Non-pigmented ciliary epithelial cell (primary cell): ENCODE measurements around the gene CRYBA4.
A peak's percentile ranks its signal among the peaks of the same experiment; 100 is the strongest.
"Not testable (repeated sequence)": the region's sequence is repeated elsewhere in the genome, so short reads cannot be mapped to it uniquely, and the experiment has no call there.

Experiments
- DNase-seq: peaks from one replicate; pipeline ENCODE4 v3.0.0-alpha.2; 2010; ENCODE audit warnings: low read depth

The CRYBA4 gene

GRCh38 chr22:26597026-26597425 is 24.7 kb upstream of the CRYBA4 start:
- no peak for DNase-seq

- DNase-seq: no peak
Measured at GRCh38 chr22:26597480-26597879, 24.3 kb upstream of the CRYBA4 start.

DNA sequence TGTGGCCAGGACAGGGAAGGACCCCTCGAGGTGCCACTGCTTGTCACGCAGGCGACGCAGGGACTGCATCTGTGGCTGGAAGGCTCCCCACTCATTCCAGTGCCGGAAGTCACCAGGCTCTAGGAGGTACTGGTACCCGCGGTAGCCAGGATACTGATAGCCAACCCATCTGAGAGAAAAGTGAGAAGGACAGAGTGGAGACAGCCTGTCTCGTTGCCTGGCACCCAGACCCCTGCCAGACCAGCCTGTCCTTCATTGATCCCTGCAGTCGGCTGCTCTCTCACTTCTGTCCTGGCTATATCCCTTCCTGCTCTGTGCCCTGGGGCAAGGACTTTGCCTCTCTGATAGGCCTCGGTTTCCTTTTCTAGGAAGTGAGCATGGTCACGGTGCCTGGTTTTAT is 22.3 kb upstream of the CRYBA4 start:
- DNase-seq: no peak

GRCh38 chr22:26601726-26602125 is 20.0 kb upstream of the CRYBA4 start:
- no peak for DNase-seq

GRCh38 chr22:26602127-26602526 is 19.6 kb upstream of the CRYBA4 start:
- DNase-seq: no peak

DNA sequence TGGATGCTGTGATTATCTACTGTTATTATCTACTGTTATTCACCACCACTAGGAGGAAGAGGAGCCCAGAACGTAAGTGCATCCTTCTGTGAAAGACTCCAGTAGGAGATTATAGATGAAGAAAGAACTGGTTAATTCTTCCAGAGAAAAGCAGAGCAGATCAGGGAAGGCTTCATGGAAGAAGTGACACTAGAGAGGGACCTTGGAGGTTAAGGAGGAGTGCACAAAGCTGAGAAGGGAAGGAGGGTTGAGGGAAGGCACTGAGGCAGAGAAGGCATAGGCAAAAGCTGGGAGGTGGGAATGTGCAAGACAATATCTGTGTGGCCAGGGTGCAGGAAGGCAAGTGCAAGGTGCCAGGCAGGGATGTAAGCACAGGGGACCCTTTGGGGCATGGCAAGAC is 17.4 kb upstream of the CRYBA4 start:
- no peak for DNase-seq

DNA sequence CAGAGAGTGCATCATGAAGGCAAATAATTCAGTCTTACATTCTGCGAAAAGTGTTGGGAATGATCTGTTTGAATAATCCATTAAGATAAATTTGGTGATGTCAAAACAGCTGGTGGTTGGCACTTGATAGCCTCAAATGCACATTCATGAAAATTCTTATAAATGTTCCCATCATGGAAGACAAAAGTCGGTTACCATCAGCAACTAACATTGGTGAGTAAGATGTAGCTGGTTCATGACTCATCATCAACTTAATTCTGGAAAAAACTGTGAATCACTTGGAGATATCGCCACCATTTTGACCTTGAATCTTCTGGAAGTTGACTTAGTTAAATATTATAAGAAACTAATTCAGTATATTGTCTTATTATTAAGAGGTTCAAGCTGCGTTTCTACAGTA is 15.2 kb upstream of the CRYBA4 start:
- peak; percentile 38 for DNase-seq

DNA sequence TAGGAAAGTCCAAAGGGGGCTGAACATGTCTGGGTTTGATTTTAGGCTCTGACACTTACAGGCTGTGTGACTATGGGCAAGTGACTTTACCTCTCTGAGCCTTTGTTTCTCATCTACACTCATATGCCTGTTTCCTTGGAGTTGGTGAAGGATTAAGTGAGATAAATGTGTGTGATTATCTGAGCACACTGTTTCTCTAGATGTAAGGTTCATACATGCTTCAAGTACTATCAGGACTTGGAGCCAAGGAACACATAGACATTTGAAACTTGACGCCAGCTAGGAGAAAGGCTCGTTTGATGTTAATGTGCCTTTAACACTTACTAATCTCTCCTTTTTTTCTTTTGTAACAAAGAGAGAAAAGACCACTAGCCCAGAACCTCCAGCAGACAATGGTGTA is 13.6 kb upstream of the CRYBA4 start:
- DNase-seq: no peak

DNA sequence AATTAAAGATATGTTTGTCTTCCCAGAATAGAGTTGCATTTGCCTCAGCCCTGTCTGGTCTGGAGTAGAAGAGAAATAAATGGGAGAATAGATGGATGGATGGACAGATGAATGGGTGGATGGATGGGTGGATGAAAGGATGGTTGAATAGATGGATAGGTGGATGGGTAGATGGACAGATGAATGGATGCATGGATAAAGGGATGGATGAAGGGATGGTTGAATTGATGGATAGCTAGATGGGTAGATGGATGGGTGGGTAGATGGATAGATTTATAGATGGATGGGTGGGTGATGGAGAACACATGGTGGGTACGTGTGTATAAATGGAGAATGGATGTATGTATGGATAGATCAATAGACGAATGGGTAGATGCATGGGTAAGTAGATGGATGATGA is 12.5 kb upstream of the CRYBA4 start:
- DNase-seq: no peak

DNA sequence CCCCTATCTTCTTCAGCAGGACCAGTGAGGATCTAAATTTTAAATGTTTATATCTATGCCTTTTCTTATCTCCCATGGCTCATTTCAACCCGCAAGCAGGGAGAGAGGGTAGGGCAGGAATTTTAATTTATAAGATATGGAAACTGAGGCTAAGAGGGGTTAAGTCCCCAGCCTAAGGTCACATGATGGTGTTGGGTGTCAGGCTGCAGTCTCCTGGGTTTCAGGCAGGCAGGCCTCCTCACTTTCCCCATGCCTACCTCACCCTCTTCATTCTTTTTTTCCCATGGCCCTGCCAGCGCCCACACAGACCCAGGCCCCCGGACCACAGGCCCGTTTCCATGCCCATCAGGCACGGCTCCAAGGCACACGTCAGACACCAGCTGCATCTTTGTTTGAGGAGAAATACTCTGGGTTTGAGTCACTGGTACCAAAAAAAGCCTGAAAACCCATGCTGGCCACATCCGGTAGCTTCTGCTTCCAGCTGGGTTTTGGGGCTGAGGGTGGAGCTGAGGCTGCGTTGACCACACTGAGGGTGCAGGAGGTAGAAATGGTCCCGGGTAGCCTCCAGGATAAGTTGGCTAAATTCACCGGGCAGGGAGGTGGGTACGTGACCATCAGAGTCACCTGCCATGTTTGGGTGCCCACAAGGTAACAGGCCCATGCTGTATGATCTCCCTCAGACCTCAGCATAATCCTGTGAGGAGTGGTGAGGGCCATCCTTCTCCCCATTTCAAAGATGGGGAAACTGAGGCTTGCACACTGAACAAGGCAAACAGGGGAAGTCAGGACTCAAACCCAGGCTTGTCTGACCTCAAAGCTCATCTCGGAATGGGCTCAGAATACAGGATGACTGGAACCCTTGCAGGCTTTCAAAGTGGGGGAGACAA is 11.4 kb upstream of the CRYBA4 start:
- DNase-seq: peak; percentile 67

GRCh38 chr22:26610996-26611395 is 10.8 kb upstream of the CRYBA4 start:
- no peak for DNase-seq

DNA sequence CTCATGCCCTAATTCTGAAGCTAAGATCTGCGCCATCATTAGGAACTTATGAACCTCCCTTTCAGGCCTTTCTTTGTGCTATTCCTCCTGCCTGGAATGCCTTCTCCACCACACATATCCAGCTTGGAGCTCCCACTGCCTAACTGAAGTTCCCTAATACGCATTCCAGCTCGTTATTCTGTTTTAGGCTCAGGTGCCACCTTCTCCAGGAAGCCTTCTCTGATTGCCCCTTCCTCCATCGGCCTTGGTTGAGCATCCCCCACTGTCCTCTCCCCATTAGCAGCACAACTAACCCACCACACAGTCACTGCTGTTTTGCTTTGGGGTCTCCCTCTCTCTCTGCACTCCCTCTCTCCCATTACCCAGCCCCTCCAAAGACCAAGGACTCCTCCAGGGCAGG is 9.1 kb upstream of the CRYBA4 start:
- DNase-seq: no peak

DNA sequence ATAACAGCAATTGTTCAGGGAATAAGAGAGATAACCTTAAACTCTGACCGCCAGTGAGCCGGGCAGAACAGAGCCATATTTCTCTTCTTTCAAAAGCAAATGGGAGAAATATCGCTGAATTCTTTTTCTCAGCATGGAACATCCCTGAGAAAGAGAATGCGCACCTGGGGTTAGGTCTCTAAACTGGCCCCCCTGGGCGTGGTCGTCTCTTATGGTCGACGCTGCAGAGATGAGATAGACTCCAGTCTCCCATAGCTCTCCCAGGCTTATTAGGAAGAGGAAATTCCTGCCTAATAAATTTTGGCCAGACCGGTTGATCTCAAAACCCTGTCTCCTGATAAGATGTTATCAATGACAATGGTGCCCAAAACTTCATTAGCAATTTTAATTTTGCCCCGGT is 8.0 kb upstream of the CRYBA4 start:
- not testable (repeated sequence) for DNase-seq

DNA sequence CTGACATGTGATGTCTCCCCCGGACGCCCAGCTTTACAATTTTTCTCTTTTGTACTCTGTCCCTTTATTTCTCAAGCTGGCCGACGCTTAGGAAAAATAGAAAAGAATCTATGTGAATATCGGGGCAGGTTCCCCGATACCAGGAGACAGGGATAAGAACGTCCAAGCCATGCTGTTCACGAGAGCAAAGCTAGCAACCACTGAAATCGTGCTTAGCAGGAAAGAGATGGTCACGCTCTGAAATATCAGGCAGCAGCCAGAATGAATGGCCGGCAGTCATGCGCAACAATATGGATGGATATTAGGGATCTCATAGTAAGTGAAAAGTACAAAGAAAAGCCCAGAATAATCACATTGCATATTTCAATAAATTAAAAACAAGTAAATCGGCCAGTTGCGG is 7.4 kb upstream of the CRYBA4 start:
- DNase-seq: no peak

DNA sequence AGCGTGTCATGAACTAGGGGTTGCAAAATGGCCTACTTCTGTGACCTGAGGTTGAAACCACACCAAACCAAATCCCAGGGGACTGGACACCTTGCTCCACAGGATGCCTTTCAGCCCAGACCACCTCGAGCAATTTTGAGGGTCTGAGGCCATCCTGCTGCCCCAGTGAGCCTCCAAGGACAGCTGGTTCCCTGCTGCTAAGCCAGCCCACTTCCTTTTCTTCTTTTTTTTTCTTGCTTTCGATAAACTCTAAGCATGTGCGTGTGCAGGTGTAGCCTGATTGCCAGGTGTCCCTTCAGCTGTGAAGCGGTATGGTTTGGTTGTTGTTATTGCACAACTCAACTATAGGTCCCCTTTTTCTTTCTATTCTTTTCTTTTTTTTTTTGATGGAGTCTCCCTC is 6.6 kb upstream of the CRYBA4 start:
- DNase-seq: no peak

DNA sequence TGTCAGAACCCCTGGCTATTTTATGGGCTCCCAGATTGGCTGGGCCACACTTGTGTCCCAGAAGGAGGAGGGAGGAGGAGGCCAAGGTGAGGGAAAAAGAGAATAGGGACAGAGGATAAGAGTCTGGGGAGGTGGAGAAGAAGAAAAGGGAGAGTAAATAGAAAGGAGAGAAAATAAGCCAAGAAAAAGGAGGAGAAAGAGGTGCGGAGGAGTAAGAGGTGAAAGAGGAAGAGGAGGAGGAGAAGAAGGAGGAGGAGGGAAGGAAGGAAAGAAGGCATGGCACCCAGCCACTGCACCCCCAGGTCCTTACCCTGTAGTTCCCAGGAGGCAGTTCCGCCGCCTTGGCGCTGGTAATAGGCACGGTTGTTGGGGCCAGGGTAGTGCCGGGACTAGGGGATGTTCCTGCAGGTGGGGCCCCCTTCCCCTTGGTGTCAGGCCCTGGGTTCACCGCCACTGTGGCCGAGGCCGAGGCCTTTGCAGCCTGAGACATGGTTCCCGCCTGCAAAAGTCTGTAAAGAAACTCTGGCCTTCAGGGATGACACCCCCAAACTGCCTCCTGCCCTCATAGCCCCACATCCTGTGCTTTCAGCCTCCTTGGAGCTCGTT is 5.8 kb upstream of the CRYBA4 start:
- no peak for DNase-seq

DNA sequence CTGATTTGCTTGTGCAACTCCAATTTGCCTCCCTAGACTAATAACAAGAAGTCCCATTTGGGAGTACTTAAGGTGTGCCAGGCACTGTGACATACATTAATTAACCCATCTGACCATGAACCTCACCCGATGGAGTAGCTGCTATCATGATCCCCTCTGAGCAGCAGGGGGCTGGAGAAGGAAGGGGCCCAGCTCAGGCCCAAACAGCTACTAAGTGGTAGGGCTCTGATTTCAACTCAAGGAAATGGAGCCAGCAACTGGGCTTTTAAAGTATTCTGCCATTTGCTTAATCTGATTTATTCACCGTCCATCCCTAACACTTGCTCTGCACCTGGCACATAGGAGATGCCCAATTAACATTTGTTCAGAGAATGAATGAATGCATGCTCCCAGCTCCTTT is 5.1 kb upstream of the CRYBA4 start:
- DNase-seq: no peak

GRCh38 chr22:26617271-26618199 is 4.2 kb upstream of the CRYBA4 start, which contains the start of gene CRYBB1:
CRYBB1 (minus strand) TSS chr22:26618027; CDS start chr22:26616319, 1,708 bp downstream.
- DNase-seq: no peak

- DNase-seq: no peak
Measured at GRCh38 chr22:26618455-26618854, 3.3 kb upstream of the CRYBA4 start.

DNA sequence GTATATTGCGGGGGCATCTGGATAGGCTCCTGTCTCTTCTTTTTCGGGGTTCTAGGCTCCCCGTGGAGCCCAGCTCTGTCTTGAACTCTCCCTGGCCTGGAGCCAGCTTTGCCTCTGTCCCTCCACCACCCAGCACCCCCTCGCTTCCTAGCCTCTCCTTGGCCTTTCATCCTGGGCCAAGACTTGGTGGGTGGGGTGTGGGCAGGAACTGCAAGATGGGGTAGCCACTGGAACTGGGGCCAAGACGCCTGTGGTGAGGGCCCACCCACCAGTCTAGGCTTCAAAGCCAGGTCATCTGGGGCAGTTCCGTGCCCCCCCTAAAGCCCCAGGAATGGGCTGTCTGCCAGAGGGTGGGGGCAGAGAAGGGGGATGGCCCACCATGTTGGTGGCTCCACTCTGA is 2.3 kb upstream of the CRYBA4 start:
- no peak for DNase-seq

- no peak for DNase-seq
Measured at GRCh38 chr22:26620197-26620596, 1.6 kb upstream of the CRYBA4 start.

- DNase-seq: no peak
Measured at GRCh38 chr22:26623984-26624383, 2.2 kb downstream of the CRYBA4 start.

- DNase-seq: no peak
Measured at GRCh38 chr22:26624803-26625202, 3.0 kb downstream of the CRYBA4 start.
